ENCODE data around the gene ZNF175. TPM values are rescaled to one million over a fixed set of nuclear protein-coding genes. Genes with fewer than 3 reads are reported as not detected.

The ZNF175 gene
- total RNA-seq, 1 experiment from 2014 or later: 8.5 TPM

DNA sequence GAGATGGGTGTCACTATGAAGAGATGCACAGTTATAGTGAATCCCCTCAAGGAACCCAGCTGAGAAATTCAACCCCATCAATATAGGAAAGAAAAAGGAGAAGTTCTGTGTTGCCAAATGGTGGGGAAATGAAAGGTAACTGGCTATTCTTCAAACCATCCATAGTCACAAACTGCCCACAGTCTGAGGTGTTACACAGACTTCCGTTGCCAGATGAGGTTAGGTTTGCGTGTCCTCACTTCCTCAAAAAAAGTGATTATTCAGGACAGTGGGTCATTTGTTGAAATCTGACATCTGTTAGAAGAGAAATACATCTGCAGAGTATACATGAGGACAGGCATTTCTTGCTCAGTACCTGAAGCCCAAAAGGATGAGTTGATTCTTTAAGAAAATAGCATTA, 50.1 kb downstream of the ZNF175 start:
- no peak for ATAC-seq
- Histone ChIP-seq H3K4me1 (ENCODE audit: insufficient read depth, low read length) (no peaks in the 10 kb centered on the region), H4K20me1 (ENCODE audit: low read length) (no peaks in the 10 kb centered on the region), H3K9ac (ENCODE audit: low read length) (no peak overlapping the region), H3K9me2 (replicated peaks; ENCODE audit: low read length) (no peaks in the 10 kb centered on the region), H2AFZ (ENCODE audit: low read length) (no peak overlapping the region), H3K79me2 (ENCODE audit: low read length) (no peaks in the 10 kb centered on the region), H3K36me3 (ENCODE audit: low read depth, low read length) (no peaks in the 10 kb centered on the region), H3K4me3 (ENCODE audit: low read length) (no peak overlapping the region), H3F3A (ENCODE audit: low read length, unreplicated experiment) (no peaks in the 10 kb centered on the region), H3K27me3 (ENCODE audit: low read length) (peaks cover 78% of the 10 kb centered on the region), H3K4me2 (ENCODE audit: low read length) (no peak overlapping the region), H3K9me3 (ENCODE audit: low read length) (no peaks in the 10 kb centered on the region), H3K27ac (ENCODE audit: low read length) (no peak overlapping the region)
- no peak for TF ChIP-seq EZH2 (IDR thresholded peaks at IDR 0.05; ENCODE audit: low read length, unreplicated experiment)
- no peak for TF ChIP-seq CTCF (conservative IDR thresholded peaks at IDR 0.05; ENCODE audit: low read depth, low read length)
- no peak for TF ChIP-seq EZH2phosphoT487 (IDR thresholded peaks at IDR 0.05; ENCODE audit: borderline replicate concordance, low read length)
- intact Hi-C loops (cut with micrococcal nuclease): no loop called here
- DNase-seq: no peak
- no TSS peak for BruUV-seq (replicated peaks)
- POLR2A ChIA-PET (ENCODE audit: unreplicated experiment): no interaction called here
- CTCF ChIA-PET: no interaction called here

DNA sequence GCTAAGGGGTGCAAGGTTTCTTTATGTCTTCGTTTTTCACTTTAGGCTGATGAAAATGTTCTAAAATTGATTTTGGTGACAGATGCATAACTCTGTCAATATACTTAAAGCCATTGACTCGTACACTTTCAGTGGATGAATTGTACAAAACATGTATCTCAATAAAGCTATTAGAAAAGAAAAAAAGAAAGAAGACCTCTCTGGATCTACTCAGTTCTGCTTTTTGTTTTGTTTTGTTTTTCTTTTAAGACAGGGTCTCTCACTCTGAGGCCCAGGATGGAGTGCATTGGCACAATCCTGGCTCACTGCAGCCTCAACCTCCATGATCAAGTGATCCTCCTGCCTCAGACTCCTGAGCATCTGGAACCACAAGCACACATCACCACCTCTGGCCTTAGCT, 55.6 kb downstream of the ZNF175 start:
- Histone ChIP-seq H3K27ac (ENCODE audit: low read length) (no peak overlapping the region), H3K4me3 (ENCODE audit: low read length) (no peak overlapping the region), H3K27me3 (ENCODE audit: low read length) (peaks cover 84% of the 10 kb centered on the region), H2AFZ (ENCODE audit: low read length) (no peak overlapping the region), H3K9me3 (ENCODE audit: low read length) (no peaks in the 10 kb centered on the region), H3K9ac (ENCODE audit: low read length) (no peak overlapping the region), H3K4me1 (ENCODE audit: insufficient read depth, low read length) (no peaks in the 10 kb centered on the region), H3K79me2 (ENCODE audit: low read length) (no peaks in the 10 kb centered on the region), H3K9me2 (replicated peaks; ENCODE audit: low read length) (no peaks in the 10 kb centered on the region), H3K36me3 (ENCODE audit: low read depth, low read length) (no peaks in the 10 kb centered on the region), H3F3A (ENCODE audit: low read length, unreplicated experiment) (no peaks in the 10 kb centered on the region), H3K4me2 (ENCODE audit: low read length) (no peak overlapping the region), H4K20me1 (ENCODE audit: low read length) (no peaks in the 10 kb centered on the region)
- CTCF ChIA-PET: no interaction called here
- TF ChIP-seq CTCF (conservative IDR thresholded peaks at IDR 0.05; ENCODE audit: low read depth, low read length): no peak
- TF ChIP-seq EZH2phosphoT487 (IDR thresholded peaks at IDR 0.05; ENCODE audit: borderline replicate concordance, low read length): no peak
- TF ChIP-seq EZH2 (IDR thresholded peaks at IDR 0.05; ENCODE audit: low read length, unreplicated experiment): no peak
- POLR2A ChIA-PET (ENCODE audit: unreplicated experiment): no interaction called here
- DNase-seq (no peak), ATAC-seq (no peak)
- intact Hi-C loops (cut with micrococcal nuclease): no loop called here
- no TSS peak for BruUV-seq (replicated peaks)

DNA sequence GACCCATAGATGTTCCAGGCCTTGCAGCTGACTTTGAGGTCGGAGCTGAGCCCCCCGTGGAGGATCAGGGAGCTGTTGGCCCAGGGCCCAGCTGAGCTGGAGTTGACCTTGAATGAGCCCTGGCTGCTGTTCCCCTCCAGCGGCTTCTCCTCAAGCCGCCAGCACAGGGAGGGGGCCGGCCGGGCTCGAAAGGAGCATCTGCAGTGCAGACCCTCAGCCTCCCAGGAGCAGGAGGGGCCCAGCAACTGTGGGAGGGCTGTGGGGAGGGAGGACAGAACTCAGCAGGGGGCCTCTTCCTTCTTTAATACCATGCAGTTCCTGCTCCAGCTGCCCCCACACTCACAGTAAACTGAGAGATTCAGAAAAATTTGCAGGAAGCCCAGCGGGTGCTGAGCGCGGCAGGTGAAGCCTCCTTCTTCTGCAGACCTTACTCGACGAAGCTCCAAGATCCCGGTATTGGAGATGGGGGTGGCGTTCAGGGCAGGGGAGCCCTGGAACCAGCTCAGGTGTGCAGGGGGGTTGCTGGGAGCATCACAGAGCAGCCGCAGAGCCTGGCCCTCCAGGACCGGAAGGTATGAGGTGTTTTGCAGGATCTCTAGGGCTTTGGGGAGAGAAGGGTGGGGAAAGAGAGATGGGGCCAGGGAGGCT, 56.5 kb downstream of the ZNF175 start:
- H3K36me3 ChIP-seq (ENCODE audit: low read depth, low read length): no peaks in the 10 kb centered on the region
- no peaks in the 10 kb centered on the region for H3K4me1 ChIP-seq (ENCODE audit: insufficient read depth, low read length)
- POLR2A ChIA-PET (ENCODE audit: unreplicated experiment): no interaction called here
- no peak overlapping the region for H3K27ac ChIP-seq (ENCODE audit: low read length)
- no peak overlapping the region for H2AFZ ChIP-seq (ENCODE audit: low read length)
- no peaks in the 10 kb centered on the region for H3K9me2 ChIP-seq (replicated peaks; ENCODE audit: low read length)
- no peaks in the 10 kb centered on the region for H3F3A ChIP-seq (ENCODE audit: low read length, unreplicated experiment)
- DNase-seq (no peak), ATAC-seq (no peak)
- H3K9ac ChIP-seq (ENCODE audit: low read length): no peak overlapping the region
- BruUV-seq (replicated peaks): no TSS peak
- H3K4me2 ChIP-seq (ENCODE audit: low read length): no peak overlapping the region
- H4K20me1 ChIP-seq (ENCODE audit: low read length): no peaks in the 10 kb centered on the region
- peaks cover 88% of the 10 kb centered on the region for H3K27me3 ChIP-seq (ENCODE audit: low read length)
- CTCF ChIA-PET: no interaction called here
- H3K9me3 ChIP-seq (ENCODE audit: low read length): no peaks in the 10 kb centered on the region
- intact Hi-C loops (cut with micrococcal nuclease): no loop called here
- H3K4me3 ChIP-seq (ENCODE audit: low read length): no peak overlapping the region
- H3K79me2 ChIP-seq (ENCODE audit: low read length): no peaks in the 10 kb centered on the region
- no peak for TF ChIP-seq EZH2 (IDR thresholded peaks at IDR 0.05; ENCODE audit: low read length, unreplicated experiment)
- no peak for TF ChIP-seq EZH2phosphoT487 (IDR thresholded peaks at IDR 0.05; ENCODE audit: borderline replicate concordance, low read length)
- no peak for TF ChIP-seq CTCF (conservative IDR thresholded peaks at IDR 0.05; ENCODE audit: low read depth, low read length)
